OCI-LY7 (cell line): ENCODE results near the gene RIMS4. TPM values are rescaled to one million over a fixed set of nuclear protein-coding genes. Genes with fewer than 3 reads are reported as not detected.

ENCODE experiments used
- BruUV-seq: library from RNA; stranded (reverse); fragments of 400-500 nt; replicated peaks from 2 replicates; lab custom pipeline; 2021; lab: Mats Ljungman, UMichigan
- CTCF ChIA-PET: fragments of 300-600 bp; sonication (Branson Sonifier 250); formaldehyde crosslinking; loops from one replicate; lab custom pipeline; 2022; ENCODE audit warnings: antibody characterized with exemption; ENCODE audit not compliant: unreplicated experiment; lab: Charles Lee
- POLR2A ChIA-PET: fragments of 300-600 bp; sonication (Branson Sonifier 250); formaldehyde crosslinking; loops from one replicate; lab custom pipeline; 2022; ENCODE audit warnings: antibody characterized with exemption; lab: Charles Lee
- DNase-seq: peaks from one replicate; pipeline ENCODE4 v3.0.0-alpha.2; 2015; ENCODE audit warnings: low spot score
- H2AFZ ChIP-seq: fragments of 200-600 bp; sonication (generic), shearing (Covaris generic); 2 replicates; pipeline ENCODE4 v1.6.1; 2014; ENCODE audit warnings: mild to moderate bottlenecking, antibody characterized with exemption, low read length, moderate library complexity
- H3K27ac ChIP-seq: fragments of 200-600 bp; sonication (generic); 2 replicates; pipeline ENCODE4 v1.5.1; 2014; ENCODE audit warnings: mixed run types, low read depth, mild to moderate bottlenecking, moderate library complexity, low read length, inconsistent platforms; ENCODE audit not compliant: poor library complexity, severe bottlenecking
- H3K36me3 ChIP-seq: fragments of 200-600 bp; sonication (generic); 2 replicates; pipeline ENCODE4 v1.6.1; 2014; ENCODE audit warnings: mild to moderate bottlenecking, antibody characterized with exemption, low read length, moderate library complexity, mixed read lengths; ENCODE audit not compliant: insufficient read depth
- H3K4me1 ChIP-seq: fragments of 200-600 bp; sonication (generic); 2 replicates; pipeline ENCODE4 v1.5.1; 2014; ENCODE audit warnings: mild to moderate bottlenecking, low read length; ENCODE audit not compliant: insufficient read depth, poor library complexity, severe bottlenecking
- H3K4me2 ChIP-seq: fragments of 200-600 bp; sonication (generic); 2 replicates; pipeline ENCODE4 v1.6.1; 2014; ENCODE audit warnings: mild to moderate bottlenecking, low read length
- H3K4me3 ChIP-seq: fragments of 200-600 bp; sonication (generic); 2 replicates; pipeline ENCODE4 v1.5.1; 2014; ENCODE audit warnings: mild to moderate bottlenecking, low read depth, low read length; ENCODE audit not compliant: poor library complexity, severe bottlenecking
- H3K79me2 ChIP-seq: fragments of 200-600 bp; sonication (generic); 2 replicates; pipeline ENCODE4 v1.6.1; 2016; ENCODE audit warnings: low read depth, mild to moderate bottlenecking, low read length, moderate library complexity, mixed read lengths; ENCODE audit not compliant: insufficient read depth
- H3K9me2 ChIP-seq: fragments of 200-600 bp; sonication (generic); 2 replicates; pipeline ENCODE4 v1.6.1; 2016; ENCODE audit warnings: mild to moderate bottlenecking, low read length, mixed read lengths; ENCODE audit not compliant: insufficient read depth
- H3K9me3 ChIP-seq: fragments of 200-600 bp; sonication (generic); 2 replicates; pipeline ENCODE4 v1.6.1; 2014; ENCODE audit warnings: mild to moderate bottlenecking, mixed run types, low read length, mixed read lengths
- H4K20me1 ChIP-seq: fragments of 200-600 bp; sonication (generic); 2 replicates; pipeline ENCODE4 v1.6.1; 2014; ENCODE audit warnings: mild to moderate bottlenecking, antibody characterized with exemption, low read length, moderate library complexity, mixed read lengths; ENCODE audit not compliant: insufficient read depth
- EZH2phosphoT487 ChIP-seq: fragments of 200-600 bp; sonication (generic); IDR thresholded peaks from 2 replicates; pipeline ENCODE4 v1.6.1; 2018; ENCODE audit warnings: low read depth, borderline replicate concordance, mild to moderate bottlenecking, mixed run types, antibody characterized with exemption, low read length, moderate library complexity, mixed read lengths
- intact Hi-C: fragments of 100-400 bp; cut with micrococcal nuclease; formaldehyde crosslinking; loops from one replicate; pipeline ENCODE4 v1.10.0; 2022; ENCODE audit not compliant: unreplicated experiment
- total RNA-seq, 2 experiments: library from RNA; depleted of rRNA in 1 of 2; stranded (reverse); fragments of >200 nt in 1 of 2; shearing (Covaris generic) in 1 of 2; gene quantifications; 2 replicates each; pipeline ENCODE4 v1.2.3, GENCODE V29; 2014 to 2022
- TF ChIP-seq, protein P1 (sequence below): fragments of 200-600 bp; sonication (generic); conservative IDR thresholded peaks from 2 replicates; pipeline ENCODE4 v1.5.1; 2014; ENCODE audit warnings: mild to moderate bottlenecking, antibody characterized with exemption, low read length, moderate library complexity, mixed read lengths

RIMS4 gene
- total RNA-seq, 2 experiments from 2014 or later: not detected

DNA sequence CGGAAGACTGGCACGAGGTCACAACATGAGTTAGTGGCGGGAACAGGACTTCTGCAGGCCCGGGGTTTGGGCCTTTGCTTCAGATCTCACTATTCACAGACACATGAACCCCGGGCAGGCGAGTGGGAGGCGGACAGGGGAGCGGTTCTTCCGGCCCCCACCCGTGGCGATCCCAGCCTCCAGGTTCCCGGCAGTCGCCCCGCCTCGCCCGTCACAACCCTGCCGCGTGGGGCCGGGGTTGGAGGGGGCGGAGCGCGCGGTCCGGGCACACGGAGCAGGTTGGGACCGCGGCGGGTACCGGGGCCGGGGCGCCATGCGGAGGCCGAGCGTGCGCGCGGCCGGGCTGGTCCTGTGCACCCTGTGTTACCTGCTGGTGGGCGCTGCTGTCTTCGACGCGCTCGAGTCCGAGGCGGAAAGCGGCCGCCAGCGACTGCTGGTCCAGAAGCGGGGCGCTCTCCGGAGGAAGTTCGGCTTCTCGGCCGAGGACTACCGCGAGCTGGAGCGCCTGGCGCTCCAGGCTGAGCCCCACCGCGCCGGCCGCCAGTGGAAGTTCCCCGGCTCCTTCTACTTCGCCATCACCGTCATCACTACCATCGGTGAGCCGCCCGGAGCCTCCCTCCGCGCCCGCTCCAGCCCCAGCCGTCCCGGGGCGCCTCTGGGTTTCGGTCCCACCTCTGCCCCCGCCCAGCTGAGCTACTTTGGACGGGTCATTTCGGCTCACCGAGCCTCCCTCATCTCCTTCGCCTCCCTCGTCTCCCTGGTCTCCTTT lies 64.6 kb downstream of the RIMS4 start, which contains the start of gene KCNK15:
TSS of gene KCNK15 (plus strand) at position 268 of the 769 bp plus-strand sequence. CDS start at position 314, 46 bp downstream.
- no TSS peak for BruUV-seq
- no peaks in the 10 kb centered on the region for H3K79me2 ChIP-seq
- H3K4me1 ChIP-seq: peaks cover 12% of the 10 kb centered on the region
- CTCF ChIA-PET: no interaction called here
- peak within 1 kb of the TSS; percentile 31; the same call in 1 of the 2 replicates for H2AFZ ChIP-seq
- intact Hi-C loops: no loop called here
- TF ChIP-seq, protein P1, sequence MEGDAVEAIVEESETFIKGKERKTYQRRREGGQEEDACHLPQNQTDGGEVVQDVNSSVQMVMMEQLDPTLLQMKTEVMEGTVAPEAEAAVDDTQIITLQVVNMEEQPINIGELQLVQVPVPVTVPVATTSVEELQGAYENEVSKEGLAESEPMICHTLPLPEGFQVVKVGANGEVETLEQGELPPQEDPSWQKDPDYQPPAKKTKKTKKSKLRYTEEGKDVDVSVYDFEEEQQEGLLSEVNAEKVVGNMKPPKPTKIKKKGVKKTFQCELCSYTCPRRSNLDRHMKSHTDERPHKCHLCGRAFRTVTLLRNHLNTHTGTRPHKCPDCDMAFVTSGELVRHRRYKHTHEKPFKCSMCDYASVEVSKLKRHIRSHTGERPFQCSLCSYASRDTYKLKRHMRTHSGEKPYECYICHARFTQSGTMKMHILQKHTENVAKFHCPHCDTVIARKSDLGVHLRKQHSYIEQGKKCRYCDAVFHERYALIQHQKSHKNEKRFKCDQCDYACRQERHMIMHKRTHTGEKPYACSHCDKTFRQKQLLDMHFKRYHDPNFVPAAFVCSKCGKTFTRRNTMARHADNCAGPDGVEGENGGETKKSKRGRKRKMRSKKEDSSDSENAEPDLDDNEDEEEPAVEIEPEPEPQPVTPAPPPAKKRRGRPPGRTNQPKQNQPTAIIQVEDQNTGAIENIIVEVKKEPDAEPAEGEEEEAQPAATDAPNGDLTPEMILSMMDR: no peak
- TF ChIP-seq EZH2phosphoT487: no peak
- H3K4me3 ChIP-seq: peak within 1 kb of the TSS; percentile 34
- no peaks in the 10 kb centered on the region for H3K9me2 ChIP-seq
- no peaks in the 10 kb centered on the region for H3K36me3 ChIP-seq
- H4K20me1 ChIP-seq: no peaks in the 10 kb centered on the region
- H3K4me2 ChIP-seq: peak within 1 kb of the TSS; percentile 59
- H3K9me3 ChIP-seq: no peaks in the 10 kb centered on the region
- no peak for DNase-seq
- POLR2A ChIA-PET: no interaction called here
- no peak within 1 kb of the TSS for H3K27ac ChIP-seq

DNA sequence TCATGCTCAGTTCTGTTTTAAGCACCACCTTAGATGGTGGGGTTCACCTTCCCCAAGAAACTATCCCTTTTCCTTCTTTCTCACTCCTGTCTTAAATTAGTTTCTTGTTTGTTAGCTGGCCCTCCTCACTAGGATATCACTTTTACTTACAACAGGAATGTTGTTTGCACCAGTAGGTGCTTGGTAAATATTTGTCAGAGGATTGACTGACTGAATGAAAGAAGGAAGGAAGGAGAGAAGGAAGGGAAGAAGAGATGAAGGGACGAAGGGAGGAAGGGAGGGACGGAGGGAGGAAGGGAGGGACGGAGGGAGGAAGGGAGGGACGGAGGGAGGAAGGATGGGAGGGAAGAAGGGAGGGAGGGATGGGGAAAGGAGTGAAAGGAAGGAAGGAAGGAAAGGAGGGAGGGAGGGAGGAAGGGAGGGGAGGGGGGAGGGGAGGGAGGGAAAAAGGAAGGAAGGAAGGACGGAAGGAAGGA lies 65.2 kb downstream of the RIMS4 start:
- Histone ChIP-seq H3K36me3 (no peaks in the 10 kb centered on the region), H2AFZ (no peak overlapping the region), H3K9me2 (no peaks in the 10 kb centered on the region), H3K4me2 (no peak overlapping the region), H3K4me1 (peaks cover 12% of the 10 kb centered on the region), H4K20me1 (no peaks in the 10 kb centered on the region), H3K27ac (no peak overlapping the region), H3K9me3 (no peaks in the 10 kb centered on the region), H3K4me3 (no peak overlapping the region), H3K79me2 (no peaks in the 10 kb centered on the region)
- intact Hi-C loops: no loop called here
- ChIA-PET POLR2A (no interaction called here), CTCF (no interaction called here)
- no peak for DNase-seq
- TF ChIP-seq, protein P1: no peak
- no peak for TF ChIP-seq EZH2phosphoT487
- no TSS peak for BruUV-seq
